Lower lobe of right lung (tissue), 2 donors: ENCODE results near the gene CLIP4. TPM values are rescaled to one million over a fixed set of nuclear protein-coding genes. Genes with fewer than 3 reads are reported as not detected.

Experiments used
- ATAC-seq, 2 donors: fragments of 200-7000 bp; cut with Tn5 transposase; one replicate each; pipeline ENCODE4 v1.9.1; 2020 to 2022; ENCODE audit warnings: mild to moderate bottlenecking in 2 of 2, moderate library complexity in 2 of 2
- DNase-seq: peaks from one replicate; pipeline ENCODE4 v3.0.0-alpha.2; 2020
- H3K27ac ChIP-seq: fragments of 200-600 bp; one replicate; pipeline ENCODE4 v1.8.0; 2022
- H3K27me3 ChIP-seq: fragments of 200-600 bp; one replicate; pipeline ENCODE4 v1.8.0; 2022; ENCODE audit warnings: low read depth
- H3K36me3 ChIP-seq: fragments of 200-600 bp; one replicate; pipeline ENCODE4 v1.8.0; 2022; ENCODE audit warnings: mild to moderate bottlenecking
- H3K4me1 ChIP-seq: fragments of 200-600 bp; one replicate; pipeline ENCODE4 v1.8.0; 2022
- H3K4me3 ChIP-seq: fragments of 200-600 bp; one replicate; pipeline ENCODE4 v1.8.0; 2022; ENCODE audit warnings: mild to moderate bottlenecking
- H3K9me3 ChIP-seq: fragments of 200-600 bp; one replicate; pipeline ENCODE4 v1.8.0; 2022
- intact Hi-C: fragments of 100-400 bp; cut with DNase I; formaldehyde crosslinking; loops from one replicate; pipeline ENCODE4 v1.11.0; 2022
- total RNA-seq: library from RNA; stranded (reverse); fragmentation: NEBNext Ultra II Directional; extraction: Animal tissue kit (Norgen Biotek cat#: 25700); gene quantifications from one replicate; pipeline ENCODE4 v1.2.1, GENCODE V29; 2021
- TF ChIP-seq, protein P1 (sequence below): fragments of 200-600 bp; IDR thresholded peaks from one replicate; pipeline ENCODE4 v1.8.0; 2022; ENCODE audit warnings: antibody characterized with exemption, mild to moderate bottlenecking
- donor health status: DM: no; HTN: yes; CAD: no; lungs with severe emphysema.

CLIP4 gene
- total RNA-seq, 1 donor from 2014 or later = 64.6 TPM

GRCh38 chr2:29117636-29118303 lies 2.6 kb downstream of the CLIP4 start:
- intact Hi-C loops = no loop called here
- H3K27ac ChIP-seq = peak overlapping the region; percentile 91
- no peaks in the 10 kb centered on the region for H3K36me3 ChIP-seq
- H3K4me3 ChIP-seq = no peak overlapping the region
- no peaks in the 10 kb centered on the region for H3K9me3 ChIP-seq
- DNase-seq = no peak
- TF ChIP-seq, protein P1, sequence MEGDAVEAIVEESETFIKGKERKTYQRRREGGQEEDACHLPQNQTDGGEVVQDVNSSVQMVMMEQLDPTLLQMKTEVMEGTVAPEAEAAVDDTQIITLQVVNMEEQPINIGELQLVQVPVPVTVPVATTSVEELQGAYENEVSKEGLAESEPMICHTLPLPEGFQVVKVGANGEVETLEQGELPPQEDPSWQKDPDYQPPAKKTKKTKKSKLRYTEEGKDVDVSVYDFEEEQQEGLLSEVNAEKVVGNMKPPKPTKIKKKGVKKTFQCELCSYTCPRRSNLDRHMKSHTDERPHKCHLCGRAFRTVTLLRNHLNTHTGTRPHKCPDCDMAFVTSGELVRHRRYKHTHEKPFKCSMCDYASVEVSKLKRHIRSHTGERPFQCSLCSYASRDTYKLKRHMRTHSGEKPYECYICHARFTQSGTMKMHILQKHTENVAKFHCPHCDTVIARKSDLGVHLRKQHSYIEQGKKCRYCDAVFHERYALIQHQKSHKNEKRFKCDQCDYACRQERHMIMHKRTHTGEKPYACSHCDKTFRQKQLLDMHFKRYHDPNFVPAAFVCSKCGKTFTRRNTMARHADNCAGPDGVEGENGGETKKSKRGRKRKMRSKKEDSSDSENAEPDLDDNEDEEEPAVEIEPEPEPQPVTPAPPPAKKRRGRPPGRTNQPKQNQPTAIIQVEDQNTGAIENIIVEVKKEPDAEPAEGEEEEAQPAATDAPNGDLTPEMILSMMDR = no peak
- no peaks in the 10 kb centered on the region for H3K27me3 ChIP-seq
- H3K4me1 ChIP-seq = peaks cover 43% of the 10 kb centered on the region
- ATAC-seq = peak; percentile 3 to 41

GRCh38 chr2:29119211-29119610 lies 4.0 kb downstream of the CLIP4 start:
- H3K9me3 ChIP-seq = peaks cover 7% of the 10 kb centered on the region
- peak overlapping the region; percentile 91 for H3K27ac ChIP-seq
- intact Hi-C loops = no loop called here
- no peak for ATAC-seq
- no peaks in the 10 kb centered on the region for H3K36me3 ChIP-seq
- TF ChIP-seq, protein P1 = no peak
- peaks cover 41% of the 10 kb centered on the region for H3K4me1 ChIP-seq
- DNase-seq = no peak
- H3K27me3 ChIP-seq = no peaks in the 10 kb centered on the region
- no peak overlapping the region for H3K4me3 ChIP-seq

GRCh38 chr2:29120846-29121245 lies 5.6 kb downstream of the CLIP4 start:
- TF ChIP-seq, protein P1 = no peak
- no peak for ATAC-seq
- H3K36me3 ChIP-seq = peaks cover 5% of the 10 kb centered on the region
- H3K27me3 ChIP-seq = no peaks in the 10 kb centered on the region
- H3K4me3 ChIP-seq = no peak overlapping the region
- no peak for DNase-seq
- H3K9me3 ChIP-seq = peaks cover 9% of the 10 kb centered on the region
- intact Hi-C loops = no loop called here
- no peak overlapping the region for H3K27ac ChIP-seq
- H3K4me1 ChIP-seq = peaks cover 34% of the 10 kb centered on the region

- ATAC-seq = peak in 1 of 2 donors; percentile 36
- TF ChIP-seq, protein P1 = no peak
Measured at GRCh38 chr2:29123617-29124349, 8.6 kb downstream of the CLIP4 start.

DNA sequence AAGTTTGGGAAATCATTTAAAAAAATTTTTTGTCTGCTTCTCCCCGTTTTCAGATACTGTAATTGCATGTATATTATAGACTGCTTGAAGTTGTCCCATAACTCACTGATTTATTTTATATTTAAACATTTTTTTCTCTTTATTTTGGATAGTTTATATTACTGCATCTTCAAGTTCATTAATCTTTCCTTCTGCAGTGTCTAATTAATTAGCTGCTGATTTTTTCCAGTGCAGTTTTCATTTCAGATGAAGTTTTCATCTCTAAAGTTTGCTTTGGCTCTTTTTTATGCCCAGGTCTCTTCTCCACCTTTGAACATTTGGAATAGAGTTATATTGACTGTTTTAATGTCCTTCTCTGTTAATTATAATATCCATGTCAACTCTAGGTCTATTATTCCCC lies 9.3 kb downstream of the CLIP4 start:
- Histone ChIP-seq H3K27ac (no peak overlapping the region), H3K36me3 (peaks cover 5% of the 10 kb centered on the region), H3K9me3 (peaks cover 9% of the 10 kb centered on the region), H3K4me1 (peaks cover 15% of the 10 kb centered on the region), H3K4me3 (no peak overlapping the region), H3K27me3 (no peaks in the 10 kb centered on the region)
- TF ChIP-seq, protein P1 = no peak
- intact Hi-C loops = no loop called here
- ATAC-seq (no peak), DNase-seq (no peak)

More at GRCh38 chr2:29123617-29124349, 8.6 kb downstream of the CLIP4 start:
- no peak for DNase-seq
- Histone ChIP-seq H3K9me3 (peaks cover 9% of the 10 kb centered on the region), H3K27ac (no peak overlapping the region), H3K36me3 (peaks cover 5% of the 10 kb centered on the region), H3K4me1 (peaks cover 15% of the 10 kb centered on the region), H3K4me3 (no peak overlapping the region), H3K27me3 (no peaks in the 10 kb centered on the region)
- intact Hi-C loops = no loop called here
